H1 (cell line): ENCODE data around the gene PTPN18. TPM values are rescaled to one million over a fixed set of nuclear protein-coding genes. Genes with fewer than 3 reads are reported as not detected.

Source experiments
- CTCF ChIA-PET: fragments of 300-600 bp; sonication (Branson Sonifier 250); formaldehyde crosslinking; loops from one replicate; lab custom pipeline; 2021; ENCODE audit not compliant: partially characterized antibody; lab: Charles Lee
- POLR2A ChIA-PET: fragments of 300-600 bp; sonication (Branson Sonifier 250); formaldehyde crosslinking; loops from one replicate; lab custom pipeline; 2021; ENCODE audit warnings: inconsistent platforms; ENCODE audit not compliant: partially characterized antibody; lab: Charles Lee
- DNase-seq, 2 experiments: peaks; one replicate each; pipeline versions ENCODE4 v3.0.0 to v3.0.0-alpha.2; 2010 to 2022; ENCODE audit warnings: low spot score in 2 of 2, low read depth in 1 of 2, mixed read lengths in 1 of 2
- FAIRE-seq: peaks from 2 replicates; lab custom pipeline; 2011; peaks lifted over from hg19 to GRCh38; lab: Jason Lieb, UNC
- H2AFZ ChIP-seq: 2 replicates; pipeline ENCODE4 v1.8.1; 2012; ENCODE audit warnings: low read length, inconsistent platforms
- H2AK5ac ChIP-seq: 2 replicates; pipeline ENCODE4 v1.6.1; 2013; ENCODE audit warnings: low read depth, low read length
- H2BK120ac ChIP-seq: replicated peaks from 2 replicates; pipeline ENCODE3; 2013; ENCODE audit warnings: low read depth, low read length, inconsistent platforms
- H2BK12ac ChIP-seq: 2 replicates; pipeline ENCODE4 v1.6.1; 2013; ENCODE audit warnings: low read depth, low read length
- H2BK15ac ChIP-seq: 2 replicates; pipeline ENCODE4 v1.6.1; 2013; ENCODE audit warnings: low read length
- H2BK20ac ChIP-seq: 2 replicates; pipeline ENCODE4 v1.6.1; 2013; ENCODE audit warnings: low read length
- H2BK5ac ChIP-seq: 2 replicates; pipeline ENCODE4 v1.6.1; 2013; ENCODE audit warnings: low read depth, low read length
- H3K14ac ChIP-seq: 2 replicates; pipeline ENCODE4 v1.6.1; 2013; ENCODE audit warnings: inconsistent platforms; ENCODE audit not compliant: insufficient read length
- H3K18ac ChIP-seq: 2 replicates; pipeline ENCODE4 v1.6.1; 2013; ENCODE audit warnings: low read length; ENCODE audit errors: extremely low read depth
- H3K23ac ChIP-seq: 2 replicates; pipeline ENCODE4 v1.6.1; 2013; ENCODE audit warnings: inconsistent platforms; ENCODE audit not compliant: insufficient read length
- H3K23me2 ChIP-seq: 2 replicates; pipeline ENCODE4 v1.6.1; 2013; ENCODE audit warnings: low read depth, low read length
- H3K27ac ChIP-seq: 2 replicates; pipeline ENCODE4 v1.6.1; 2011; ENCODE audit warnings: low read depth, low read length, inconsistent platforms
- H3K27me3 ChIP-seq, 4 experiments: replicated peaks in 1 of 4; 1 replicate in 1 of 4; 2 replicates in 3 of 4; pipeline versions ENCODE4 v1.6.1 to v1.8.1; 2011 to 2013; ENCODE audit warnings: low read length in 3 of 4, mild to moderate bottlenecking in 3 of 4, inconsistent platforms in 2 of 4, mixed read lengths in 2 of 4, moderate library complexity in 1 of 4; ENCODE audit not compliant: control insufficient read depth in 3 of 4, insufficient read depth in 3 of 4; ENCODE audit errors: extremely low read depth in 1 of 4
- H3K36me3 ChIP-seq, 4 experiments: 2 replicates each; pipeline versions ENCODE4 v1.6.1 to v1.8.1; 2011 to 2013; ENCODE audit warnings: mild to moderate bottlenecking in 4 of 4, low read length in 3 of 4, moderate library complexity in 2 of 4, control low read depth in 1 of 4, inconsistent platforms in 1 of 4; ENCODE audit not compliant: insufficient read depth in 4 of 4, control insufficient read depth in 2 of 4
- H3K4ac ChIP-seq: replicated peaks from 2 replicates; pipeline ENCODE3; 2013; ENCODE audit warnings: low read length, low read depth, mixed read lengths, inconsistent platforms; ENCODE audit not compliant: insufficient read length
- H3K4me1 ChIP-seq, 4 experiments: replicated peaks in 1 of 4; 1 replicate in 1 of 4; 2 replicates in 3 of 4; pipeline versions ENCODE4 v1.6.1 to v1.8.1; 2011 to 2013; ENCODE audit warnings: low read length in 3 of 4, inconsistent platforms in 2 of 4, mixed read lengths in 1 of 4; ENCODE audit not compliant: insufficient read depth in 4 of 4, control insufficient read depth in 3 of 4
- H3K4me2 ChIP-seq, 2 experiments: 2 replicates each; pipeline versions ENCODE4 v1.6.1 to v1.8.1; 2011 to 2013; ENCODE audit warnings: low read depth in 2 of 2, low read length in 2 of 2, control low read depth in 1 of 2, inconsistent platforms in 1 of 2, mild to moderate bottlenecking in 1 of 2; ENCODE audit not compliant: insufficient read depth in 1 of 2
- H3K4me3 ChIP-seq, 4 experiments: fragments of 200-600, 300-600 bp in 1 of 4; sonication (generic), shearing (Covaris generic), sonication (Bioruptor Twin) in 1 of 4; 2 replicates each; pipeline versions ENCODE4 v1.5.1 to v1.8.1; 2011 to 2016; ENCODE audit warnings: low read length in 4 of 4, low read depth in 3 of 4, control low read depth in 2 of 4, inconsistent platforms in 2 of 4, mild to moderate bottlenecking in 2 of 4, mixed read lengths in 1 of 4, moderate library complexity in 1 of 4; ENCODE audit not compliant: insufficient read depth in 2 of 4; ENCODE audit errors: extremely low read depth in 1 of 4
- H3K56ac ChIP-seq: replicated peaks from 2 replicates; pipeline ENCODE3; 2013; ENCODE audit warnings: low read depth, mild to moderate bottlenecking, mixed read lengths, low read length, inconsistent platforms; ENCODE audit not compliant: insufficient read length
- H3K79me1 ChIP-seq: 2 replicates; pipeline ENCODE4 v1.6.1; 2013; ENCODE audit warnings: low read depth, low read length, control low read depth
- H3K79me2 ChIP-seq, 2 experiments: 2 replicates each; pipeline versions ENCODE4 v1.6.1 to v1.8.1; 2012 to 2013; ENCODE audit warnings: low read length in 2 of 2, mild to moderate bottlenecking in 2 of 2, inconsistent platforms in 1 of 2; ENCODE audit not compliant: insufficient read depth in 2 of 2, control insufficient read depth in 1 of 2
- H3K9ac ChIP-seq, 4 experiments: replicated peaks in 1 of 4; 1 replicate in 1 of 4; 2 replicates in 3 of 4; pipeline versions ENCODE4 v1.6.1 to v1.8.1; 2011 to 2013; ENCODE audit warnings: low read depth in 3 of 4, low read length in 3 of 4, control low read depth in 2 of 4, mild to moderate bottlenecking in 2 of 4, moderate library complexity in 2 of 4, inconsistent platforms in 1 of 4; ENCODE audit errors: extremely low read depth in 1 of 4
- H3K9me3 ChIP-seq, 2 experiments: 2 replicates each; pipeline versions ENCODE4 v1.6.1 to v1.8.1; 2012 to 2013; ENCODE audit warnings: mild to moderate bottlenecking in 2 of 2, moderate library complexity in 2 of 2, control low read depth in 1 of 2, inconsistent platforms in 1 of 2, low read depth in 1 of 2, low read length in 1 of 2, mixed read lengths in 1 of 2; ENCODE audit not compliant: insufficient read depth in 2 of 2
- H4K20me1 ChIP-seq, 2 experiments: replicated peaks in 1 of 2; 2 replicates each; pipeline versions ENCODE3 to v1.8.1; 2011 to 2013; ENCODE audit warnings: inconsistent platforms in 2 of 2, low read length in 2 of 2, mild to moderate bottlenecking in 1 of 2; ENCODE audit not compliant: insufficient read depth in 2 of 2, control insufficient read depth in 1 of 2
- H4K5ac ChIP-seq: 2 replicates; pipeline ENCODE4 v1.6.1; 2013; ENCODE audit warnings: low read length, low read depth, mixed read lengths, inconsistent platforms; ENCODE audit not compliant: insufficient read length
- H4K8ac ChIP-seq: 2 replicates; pipeline ENCODE4 v1.8.0; 2013; ENCODE audit warnings: mild to moderate bottlenecking, moderate library complexity, low read length, inconsistent platforms; ENCODE audit not compliant: insufficient read depth; ENCODE audit errors: extremely low read depth
- H4K91ac ChIP-seq: replicated peaks from 2 replicates; pipeline ENCODE3; 2013; ENCODE audit warnings: low read length, mixed read lengths, inconsistent platforms; ENCODE audit not compliant: insufficient read length
- ASH2L ChIP-seq: fragments of 200-600, 300-600 bp; sonication (generic); IDR thresholded peaks from one replicate; pipeline ENCODE4 v1.7.1; 2017; ENCODE audit warnings: low read length
- CEBPB ChIP-seq: IDR thresholded peaks from 2 replicates; pipeline ENCODE4 v1.6.1; 2012; ENCODE audit warnings: low read depth, low read length
- GABPA ChIP-seq: IDR thresholded peaks from 2 replicates; pipeline ENCODE4 v1.6.1; 2011; ENCODE audit warnings: mild to moderate bottlenecking, low read length, moderate library complexity, borderline replicate concordance; ENCODE audit not compliant: insufficient read depth
- GTF2F1 ChIP-seq: IDR thresholded peaks from 2 replicates; pipeline ENCODE4 v1.6.1; 2012; ENCODE audit warnings: low read depth, low read length, improper control_type of control experiment, borderline replicate concordance
- JUN ChIP-seq: IDR thresholded peaks from 2 replicates; pipeline ENCODE4 v1.6.1; 2011; ENCODE audit warnings: low read depth, mild to moderate bottlenecking, improper control_type of control experiment, low read length
- WGBS, 2 experiments: shearing (Covaris generic) in 1 of 2; methylation state at CpG; one replicate each; pipeline versions ENCODE4 v1.1.6 to v1.1.7; 2013 to 2015; ENCODE audit warnings: low lambda C conversion rate in 2 of 2, mixed read lengths in 2 of 2, inconsistent platforms in 1 of 2, low coverage in 1 of 2, missing lambda C conversion rate in 1 of 2; ENCODE audit not compliant: insufficient replicate concordance in 2 of 2, insufficient coverage in 1 of 2, insufficient read length in 1 of 2; ENCODE audit errors: extremely low coverage in 1 of 2, missing lambda C conversion rate in 1 of 2; 5-methylcytosine and 5-hydroxymethylcytosine counted together
- polyA plus RNA-seq, 7 experiments: library from polyadenylated mRNA; depleted of rRNA in 3 of 7; stranded (reverse) in 5 of 7; unstranded in 2 of 7; fragments of >200 nt in 5 of 7; fragments of 200-250 nt in 2 of 7; gene quantifications; 1 replicate in 5 of 7; 2 replicates in 1 of 7; 4 replicates in 1 of 7; pipeline versions ENCODE4 v1.2.1 to v1.2.3, GENCODE V29; 2011 to 2013; ENCODE audit warnings: missing spikeins in 2 of 7, mixed read lengths in 2 of 7
- total RNA-seq: library from RNA; stranded (reverse); fragmentation: NEBNext Ultra II Directional; extraction: Animal tissue kit (Norgen Biotek cat#: 25700); gene quantifications from 2 replicates; pipeline ENCODE4 v1.2.1, GENCODE V29; 2021
- TF ChIP-seq, protein P1 (sequence below): IDR thresholded peaks from 2 replicates; pipeline ENCODE4 v1.6.1; 2011; ENCODE audit warnings: low read length, improper control_type of control experiment
- TF ChIP-seq, protein P2 (sequence below): IDR thresholded peaks from 2 replicates; pipeline ENCODE4 v1.6.1; 2012; ENCODE audit warnings: inconsistent platforms
- TF ChIP-seq, protein P3 (sequence below): IDR thresholded peaks from 2 replicates; pipeline ENCODE4 v1.6.1; 2012; ENCODE audit warnings: inconsistent platforms

PTPN18 gene
- total and polyA plus RNA-seq, 2 of the 8 experiments (the other 6 are each of a cell fraction or from before 2014, with no cell fraction given): 13.2 to 14.7 TPM

- no peaks in the 10 kb centered on the region for H3K23me2 ChIP-seq
- H3K4me3 ChIP-seq: peak overlapping the region; percentile 53 to 95 (median 86)
- no peak overlapping the region for H2AK5ac ChIP-seq
- H3K18ac ChIP-seq: peak overlapping the region; percentile 19; the same call in 1 of the 2 replicates
- peak overlapping the region in 3 of 4 experiments; percentile 8 to 45 (median 44); a peak in 3 of 7 replicates for H3K9ac ChIP-seq
- no peaks in the 10 kb centered on the region; the same call in 1 of the 2 replicates for H3K79me1 ChIP-seq
- FAIRE-seq (peak; percentile 24), DNase-seq (peak; percentile 61 to 96)
- ChIA-PET POLR2A (interaction anchor here (0.6 to 2.7 kb wide), 7 partner anchors 9 to 771 kb away, joined by 3 to 15 read pairs (median 3); partner anchors contain the start of gene SMPD4), CTCF (interaction anchor here (0.9 to 2.7 kb wide), 2 partner anchors 32 to 48 kb away, joined by 3 to 12 read pairs; no protein-coding TSS in a partner anchor)
- peaks cover 0 to 2% of the 10 kb centered on the region in 2 experiments for H4K20me1 ChIP-seq
- H4K8ac ChIP-seq: peak overlapping the region; percentile 19
- H3K4me2 ChIP-seq: peak overlapping the region; percentile 39 to 76
- 10% methylated on average over 26 of the region's 29 CpGs; no CpG with 5 or more reads in 1 of the 2 experiments for WGBS, 2 experiments
- 0 out of 2 replicates have a peak overlapping the region, but pooled peaks have one; percentile 64 for H2BK5ac ChIP-seq
- peak overlapping the region; percentile 95 for H2AFZ ChIP-seq
- peak overlapping the region; percentile 92 for H3K4ac ChIP-seq
- no peak overlapping the region for H3K14ac ChIP-seq
- H2BK20ac ChIP-seq: no peak overlapping the region
- no peak overlapping the region for H2BK120ac ChIP-seq
- H3K79me2 ChIP-seq: peaks cover 0 to 2% of the 10 kb centered on the region in 2 experiments; a peak in 1 of 4 replicates
- peak overlapping the region; percentile 64; the same call in 1 of the 2 replicates for H3K27ac ChIP-seq
- H3K27me3 ChIP-seq: no peaks in the 10 kb centered on the region
- H3K36me3 ChIP-seq: peaks cover 0 to 3% (median under 1%) of the 10 kb centered on the region in 4 experiments; a peak in 1 of 8 replicates
- H3K9me3 ChIP-seq: no peaks in the 10 kb centered on the region
- H3K23ac ChIP-seq: no peak overlapping the region
- H4K91ac ChIP-seq: peak overlapping the region; percentile 79
- peak overlapping the region; percentile 67 for H4K5ac ChIP-seq
- no peak overlapping the region for H2BK12ac ChIP-seq
- H2BK15ac ChIP-seq: peak overlapping the region; percentile 63; the same call in 1 of the 2 replicates
- no peak overlapping the region for H3K56ac ChIP-seq
- H3K4me1 ChIP-seq: peaks cover 0 to 5% (median 4%) of the 10 kb centered on the region in 4 experiments; a peak in 4 of 7 replicates
- TF ChIP-seq CEBPB (peak; percentile 66; the same call in 1 of the 2 replicates), GABPA (no peak), JUN (no peak), GTF2F1 (no peak), ASH2L (peak; percentile 99)
- TF ChIP-seq, protein P1, sequence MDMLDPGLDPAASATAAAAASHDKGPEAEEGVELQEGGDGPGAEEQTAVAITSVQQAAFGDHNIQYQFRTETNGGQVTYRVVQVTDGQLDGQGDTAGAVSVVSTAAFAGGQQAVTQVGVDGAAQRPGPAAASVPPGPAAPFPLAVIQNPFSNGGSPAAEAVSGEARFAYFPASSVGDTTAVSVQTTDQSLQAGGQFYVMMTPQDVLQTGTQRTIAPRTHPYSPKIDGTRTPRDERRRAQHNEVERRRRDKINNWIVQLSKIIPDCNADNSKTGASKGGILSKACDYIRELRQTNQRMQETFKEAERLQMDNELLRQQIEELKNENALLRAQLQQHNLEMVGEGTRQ: peak; percentile 73
- TF ChIP-seq, protein P2, sequence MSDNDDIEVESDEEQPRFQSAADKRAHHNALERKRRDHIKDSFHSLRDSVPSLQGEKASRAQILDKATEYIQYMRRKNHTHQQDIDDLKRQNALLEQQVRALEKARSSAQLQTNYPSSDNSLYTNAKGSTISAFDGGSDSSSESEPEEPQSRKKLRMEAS: peak; percentile 96
- TF ChIP-seq, protein P3, sequence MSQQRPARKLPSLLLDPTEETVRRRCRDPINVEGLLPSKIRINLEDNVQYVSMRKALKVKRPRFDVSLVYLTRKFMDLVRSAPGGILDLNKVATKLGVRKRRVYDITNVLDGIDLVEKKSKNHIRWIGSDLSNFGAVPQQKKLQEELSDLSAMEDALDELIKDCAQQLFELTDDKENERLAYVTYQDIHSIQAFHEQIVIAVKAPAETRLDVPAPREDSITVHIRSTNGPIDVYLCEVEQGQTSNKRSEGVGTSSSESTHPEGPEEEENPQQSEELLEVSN: peak; percentile 86
Observed at GRCh38 chr2:130336877-130337734, 18.8 kb upstream of the PTPN18 start.
